GM12878 (cell line): ENCODE measurements around the gene BPIFB3. TPM values are rescaled to one million over a fixed set of nuclear protein-coding genes. Genes with fewer than 3 reads are reported as not detected.

Experiments
- ATAC-seq: fragments of 200-7000 bp; cut with Tn5 transposase; 3 replicates; pipeline ENCODE4 v1.9.1; 2020; ENCODE audit warnings: mild to moderate bottlenecking, moderate library complexity
- Bru-seq: library from RNA; stranded (reverse); fragments of 400-500 nt; gene quantifications from one replicate; lab custom pipeline; 2021; lab: Mats Ljungman, UMichigan
- BruChase-seq, 2 experiments: library from RNA; stranded (reverse); fragments of 400-500 nt; gene quantifications; one replicate each; lab custom pipeline; 2021; lab: Mats Ljungman, UMichigan
- BruUV-seq: library from RNA; stranded (reverse); fragments of 400-500 nt; replicated peaks from 2 replicates; lab custom pipeline; 2021; lab: Mats Ljungman, UMichigan
- CTCF ChIA-PET: fragments of 300-600 bp; sonication (Branson Sonifier 250); formaldehyde crosslinking; extraction: SDS; loops from one replicate; lab custom pipeline; 2021; ENCODE audit warnings: inconsistent platforms; lab: Yijun Ruan, JAX
- POLR2A ChIA-PET: fragments of 350-600 bp; formaldehyde crosslinking; extraction: SDS; loops from one replicate; lab custom pipeline; 2021; ENCODE audit warnings: inconsistent platforms; lab: Charles Lee
- RAD21 ChIA-PET: fragments of 300-600 bp; sonication (Branson Sonifier 250); formaldehyde crosslinking; loops from one replicate; lab custom pipeline; 2023; ENCODE audit warnings: antibody characterized with exemption; ENCODE audit not compliant: unreplicated experiment; lab: Charles Lee
- SMC1A ChIA-PET: fragments of 300-600 bp; sonication (Branson Sonifier 250); formaldehyde crosslinking; loops from one replicate; lab custom pipeline; 2023; ENCODE audit not compliant: unreplicated experiment, uncharacterized antibody; lab: Charles Lee
- DNase-seq: peaks from one replicate; pipeline ENCODE4 v3.0.0-alpha.2; 2011; ENCODE audit warnings: low read depth, low spot score
- FAIRE-seq: peaks from 3 replicates; lab custom pipeline; 2011; peaks lifted over from hg19 to GRCh38; lab: Jason Lieb, UNC
- H2AFZ ChIP-seq: 2 replicates; pipeline ENCODE4 v1.6.0; 2011; ENCODE audit warnings: low read depth, low read length, control low read depth; ENCODE audit not compliant: control insufficient read depth
- H3K27ac ChIP-seq: 2 replicates; pipeline ENCODE4 v1.5.1; 2011; ENCODE audit warnings: control low read depth; ENCODE audit not compliant: control insufficient read depth, insufficient read depth
- H3K27me3 ChIP-seq, 2 experiments: replicated peaks in 1 of 2; 2 replicates each; pipeline versions ENCODE4 v1.6.0 to v1.6.1; 2011; ENCODE audit warnings: low read length in 1 of 2; ENCODE audit not compliant: control insufficient read depth in 2 of 2, insufficient read depth in 2 of 2
- H3K36me3 ChIP-seq, 2 experiments: 2 replicates each; pipeline ENCODE4 v1.5.1; 2011; ENCODE audit warnings: low read length in 1 of 2; ENCODE audit not compliant: control insufficient read depth in 2 of 2, insufficient read depth in 2 of 2
- H3K4me1 ChIP-seq: 2 replicates; pipeline ENCODE4 v1.6.1; 2011; ENCODE audit warnings: mild to moderate bottlenecking, low read length, moderate library complexity, mixed read lengths; ENCODE audit not compliant: control insufficient read depth, insufficient read depth
- H3K4me2 ChIP-seq: 2 replicates; pipeline ENCODE4 v1.6.0; 2011; ENCODE audit warnings: control low read depth; ENCODE audit not compliant: control insufficient read depth, insufficient read depth
- H3K4me3 ChIP-seq: fragments of 200-600 bp; sonication (generic); 2 replicates; pipeline ENCODE4 v1.5.1; 2016
- H3K79me2 ChIP-seq: 2 replicates; pipeline ENCODE4 v1.6.0; 2011; ENCODE audit warnings: low read length; ENCODE audit not compliant: control insufficient read depth, insufficient read depth
- H3K9ac ChIP-seq: 2 replicates; pipeline ENCODE4 v1.8.0; 2011; ENCODE audit warnings: low read length, control low read depth, mixed read lengths; ENCODE audit not compliant: control insufficient read depth, insufficient read depth
- H3K9me3 ChIP-seq: replicated peaks from 3 replicates; pipeline ENCODE4 v1.5.1; 2011; ENCODE audit warnings: mild to moderate bottlenecking, low read length; ENCODE audit not compliant: control insufficient read depth, insufficient read depth
- H4K20me1 ChIP-seq: 2 replicates; pipeline ENCODE4 v1.6.0; 2011; ENCODE audit not compliant: control insufficient read depth, insufficient read depth
- CBX3 ChIP-seq: fragments of 200-600 bp; sonication (generic); IDR thresholded peaks from 2 replicates; pipeline ENCODE4 v1.6.1; 2016; ENCODE audit warnings: low read depth, borderline replicate concordance
- NFYA ChIP-seq: IDR thresholded peaks from 2 replicates; pipeline ENCODE4 v1.6.1; 2011; ENCODE audit warnings: low read depth, mild to moderate bottlenecking, low read length, improper control_type of control experiment, borderline replicate concordance
- NKRF ChIP-seq: fragments of 450-650 bp; conservative IDR thresholded peaks from 2 replicates; pipeline ENCODE4 v1.6.1; 2017; ENCODE audit warnings: mild to moderate bottlenecking, moderate library complexity
- PAX5 ChIP-seq: IDR thresholded peaks from 2 replicates; pipeline ENCODE4 v1.6.1; 2011; ENCODE audit warnings: low read depth, low read length, borderline replicate concordance
- PML ChIP-seq: IDR thresholded peaks from 2 replicates; pipeline ENCODE4 v1.6.1; 2012; ENCODE audit warnings: low read length, inconsistent platforms
- POLR2AphosphoS5 ChIP-seq: IDR thresholded peaks from 2 replicates; pipeline ENCODE4 v1.6.1; 2011; ENCODE audit warnings: mild to moderate bottlenecking, low read length, inconsistent platforms
- RELA ChIP-seq: fragments of 450-650 bp; IDR thresholded peaks from 2 replicates; pipeline ENCODE4 v1.8.0; 2014; ENCODE audit warnings: borderline replicate concordance; ENCODE audit not compliant: partially characterized antibody
- SMAD5 ChIP-seq: IDR thresholded peaks from 2 replicates; pipeline ENCODE4 v1.6.1; 2016; ENCODE audit warnings: antibody characterized with exemption, low read depth
- ZNF274 ChIP-seq: IDR thresholded peaks from one replicate; pipeline ENCODE4 v1.8.0; 2011; ENCODE audit not compliant: insufficient read length, insufficient read depth
- ZNF384 ChIP-seq: IDR thresholded peaks from 2 replicates; pipeline ENCODE4 v1.6.1; 2012; ENCODE audit warnings: low read depth, mild to moderate bottlenecking, low read length, improper control_type of control experiment, borderline replicate concordance
- WGBS: methylation state at CpG from one replicate; pipeline ENCODE4 v1.1.6; 2016; ENCODE audit warnings: low lambda C conversion rate; ENCODE audit not compliant: insufficient replicate concordance, insufficient coverage; ENCODE audit errors: missing lambda C conversion rate; 5-methylcytosine and 5-hydroxymethylcytosine counted together
- in situ Hi-C: fragments of 300-500 bp; cut with MboI; formaldehyde crosslinking; loops from 9 replicates; pipeline ENCODE4 v1.14.3; 2018; ENCODE audit warnings: mixed read lengths
- intact Hi-C: fragments of 100-400 bp; cut with micrococcal nuclease; formaldehyde crosslinking; loops from one replicate; pipeline ENCODE4 v1.14.2; 2022; ENCODE audit not compliant: unreplicated experiment
- long read RNA-seq, 2 experiments: library from polyadenylated mRNA; unstranded; transcript quantifications; one replicate each; pipeline ENCODE4 v2.0.0, GENCODE V29; 2019 to 2020
- polyA minus RNA-seq, 3 experiments: library from RNA; depleted of rRNA, polyadenylated mRNA; stranded (reverse); fragments of >200 nt; gene quantifications; 2 replicates each; pipeline ENCODE4 v1.2.3, GENCODE V29; 2011
- polyA plus RNA-seq, 11 experiments: library from polyadenylated mRNA; depleted of rRNA in 4 of 11; unstranded in 6 of 11; stranded (reverse) in 5 of 11; fragments of >200 nt; fragmentation: Nextera tagmentation in 4 of 11; fragmentation: Illumina TruSeq in 1 of 11; extraction: Ambion mirVana in 4 of 11; extraction: Trizol in 1 of 11; gene quantifications; 1 replicate in 1 of 11; 2 replicates in 10 of 11; pipeline versions ENCODE4 v1.2.1 to v1.2.3, GENCODE V29; 2011 to 2016; ENCODE audit warnings: inconsistent platforms in 2 of 11, missing spikeins in 2 of 11, low read depth in 1 of 11
- total RNA-seq, 4 experiments: library from RNA; depleted of rRNA in 3 of 4; stranded (reverse); fragments of >200 nt in 3 of 4; fragmentation: Illumina TruSeq in 1 of 4; extraction: Trizol in 1 of 4; gene quantifications; 2 replicates each; pipeline versions ENCODE4 v1.2.1 to v1.2.3, GENCODE V29; 2013 to 2021

BPIFB3 gene, protein sequence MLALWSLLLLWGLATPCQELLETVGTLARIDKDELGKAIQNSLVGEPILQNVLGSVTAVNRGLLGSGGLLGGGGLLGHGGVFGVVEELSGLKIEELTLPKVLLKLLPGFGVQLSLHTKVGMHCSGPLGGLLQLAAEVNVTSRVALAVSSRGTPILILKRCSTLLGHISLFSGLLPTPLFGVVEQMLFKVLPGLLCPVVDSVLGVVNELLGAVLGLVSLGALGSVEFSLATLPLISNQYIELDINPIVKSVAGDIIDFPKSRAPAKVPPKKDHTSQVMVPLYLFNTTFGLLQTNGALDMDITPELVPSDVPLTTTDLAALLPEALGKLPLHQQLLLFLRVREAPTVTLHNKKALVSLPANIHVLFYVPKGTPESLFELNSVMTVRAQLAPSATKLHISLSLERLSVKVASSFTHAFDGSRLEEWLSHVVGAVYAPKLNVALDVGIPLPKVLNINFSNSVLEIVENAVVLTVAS
- total RNA-seq (2013; cell fraction: nucleolus; rRNA removed): not detected in 2 replicates
- total RNA-seq (2014; rRNA removed) (not detected in 2 replicates), total RNA-seq (2014; rRNA removed; fragmentation: Illumina TruSeq; extraction: Trizol) (not detected in 2 replicates), total RNA-seq (2021) (not detected in 2 replicates), polyA plus RNA-seq (2011; rRNA removed) (not detected in 2 replicates), polyA plus RNA-seq (2014; fragmentation: Illumina TruSeq; extraction: Trizol) (not detected in 2 replicates), polyA plus RNA-seq (2014; fragmentation: Nextera tagmentation; extraction: Ambion mirVana) (not detected), polyA plus RNA-seq (2014; rRNA removed) (not detected in 2 replicates), polyA plus RNA-seq (2016; fragmentation: Nextera tagmentation; extraction: Ambion mirVana) (not detected), polyA minus RNA-seq (2011; rRNA and poly(A)+ RNA removed) (not detected in 2 replicates), Bru-seq, nascent RNA (percentile 5 among the genes with signal in this experiment), BruChase-seq, experiment 1, labeled RNA remaining after a 6-hour chase (not detected), BruChase-seq, experiment 2, labeled RNA remaining after a 2-hour chase (not detected)
- not detected for polyA plus RNA-seq (2011; ENCODE audit: low read depth)
- polyA plus RNA-seq (2011; cell fraction: cytosol; rRNA removed): not detected in 2 replicates
- not detected in 2 replicates for polyA plus RNA-seq (2011; cell fraction: nucleus; rRNA removed)
- polyA plus RNA-seq (2012): not detected in 2 replicates
- polyA minus RNA-seq (2011; cell fraction: cytosol; rRNA and poly(A)+ RNA removed): not detected in 2 replicates
- polyA minus RNA-seq (2011; cell fraction: nucleus; rRNA and poly(A)+ RNA removed): not detected in 2 replicates
- long read RNA-seq, experiment 1: 0 reads
- long read RNA-seq, experiment 2: 0 reads

- ChIA-PET CTCF (no interaction called here), SMC1A (no interaction called here), RAD21 (no interaction called here), POLR2A (no interaction called here)
- Histone ChIP-seq H3K27ac (no peak within 1 kb of the TSS), H3K27me3 (no peaks in the 10 kb centered on the region; a peak in 1 of 4 replicates), H3K4me3 (no peak within 1 kb of the TSS), H3K79me2 (no peaks in the 10 kb centered on the region), H3K4me1 (no peaks in the 10 kb centered on the region), H4K20me1 (no peaks in the 10 kb centered on the region), H2AFZ (no peak within 1 kb of the TSS), H3K9ac (no peak within 1 kb of the TSS), H3K36me3 (no peaks in the 10 kb centered on the region), H3K4me2 (no peak within 1 kb of the TSS), H3K9me3 (no peaks in the 10 kb centered on the region)
- WGBS: 27% methylated on average over 25 of the region's 25 CpGs
- intact Hi-C loops (no loop called here), in situ Hi-C loops (no loop called here)
- DNase-seq: no peak
- no peak for FAIRE-seq
- ATAC-seq: no peak
- TF ChIP-seq ZNF384: no peak
- no peak for TF ChIP-seq SMAD5
- TF ChIP-seq RELA: no peak
- TF ChIP-seq CBX3: no peak
- TF ChIP-seq PAX5: no peak
- TF ChIP-seq PML: no peak
- TF ChIP-seq ZNF274: no peak
- no peak for TF ChIP-seq NFYA
- TF ChIP-seq NKRF: no peak
- no peak for TF ChIP-seq POLR2AphosphoS5
- BruUV-seq: no TSS peak
These were observed at the start of gene BPIFB3 for GRCh38 chr20:33053291-33054106. Gene BPIFB3 (plus strand): TSS chr20:33053903. CDS start chr20:33055436, 1,533 bp downstream.
